Measurements from ENCODE around the gene MYO16. TPM values are rescaled to one million over a fixed set of nuclear protein-coding genes. Genes with fewer than 3 reads are reported as not detected.

MYO16 gene
- total RNA-seq, 1 donor from 2014 or later: 0.23 TPM

GRCh38 chr13:108924134-108924533, 294.7 kb downstream of the MYO16 start:
- DNase-seq (ENCODE audit: extremely low read depth, low read depth, low spot score): no peak

GRCh38 chr13:108924541-108924940, 295.1 kb downstream of the MYO16 start:
- DNase-seq (ENCODE audit: extremely low read depth, low read depth, low spot score): no peak

- no peak for DNase-seq (ENCODE audit: extremely low read depth, low read depth, low spot score)
Observed at GRCh38 chr13:108925070-108925469, 295.7 kb downstream of the MYO16 start.

GRCh38 chr13:108926862-108927261, 297.5 kb downstream of the MYO16 start:
- DNase-seq (ENCODE audit: extremely low read depth, low read depth, low spot score): no peak

- no peak for DNase-seq (ENCODE audit: extremely low read depth, low read depth, low spot score)
Observed at GRCh38 chr13:108927615-108928014, 298.2 kb downstream of the MYO16 start.

GRCh38 chr13:108929532-108930206, 300.3 kb downstream of the MYO16 start:
- DNase-seq (ENCODE audit: extremely low read depth, low read depth, low spot score): no peak

- DNase-seq (ENCODE audit: extremely low read depth, low read depth, low spot score): no peak
Observed at GRCh38 chr13:108932196-108932595, 302.8 kb downstream of the MYO16 start.

- no peak for DNase-seq (ENCODE audit: extremely low read depth, low read depth, low spot score)
Observed at GRCh38 chr13:108933061-108933460, 303.6 kb downstream of the MYO16 start.

GRCh38 chr13:108938155-108938554, 308.7 kb downstream of the MYO16 start:
- DNase-seq (ENCODE audit: extremely low read depth, low read depth, low spot score): no peak

- DNase-seq (ENCODE audit: extremely low read depth, low read depth, low spot score): no peak
Observed at GRCh38 chr13:108940121-108940520, 310.7 kb downstream of the MYO16 start.

GRCh38 chr13:108943842-108944241, 314.4 kb downstream of the MYO16 start:
- DNase-seq (ENCODE audit: extremely low read depth, low read depth, low spot score): no peak

GRCh38 chr13:108944760-108945159, 315.3 kb downstream of the MYO16 start:
- DNase-seq (ENCODE audit: extremely low read depth, low read depth, low spot score): no peak

- no peak for DNase-seq (ENCODE audit: extremely low read depth, low read depth, low spot score)
Observed at GRCh38 chr13:108947551-108948030, 318.2 kb downstream of the MYO16 start.

- no peak for DNase-seq (ENCODE audit: extremely low read depth, low read depth, low spot score)
Observed at GRCh38 chr13:108948251-108948671, 318.9 kb downstream of the MYO16 start.

GRCh38 chr13:108950333-108951010, 321.1 kb downstream of the MYO16 start:
- no peak for DNase-seq (ENCODE audit: extremely low read depth, low read depth, low spot score)

- DNase-seq (ENCODE audit: extremely low read depth, low read depth, low spot score): no peak
Observed at GRCh38 chr13:108955741-108956140, 326.3 kb downstream of the MYO16 start.

- DNase-seq (ENCODE audit: extremely low read depth, low read depth, low spot score): no peak
Observed at GRCh38 chr13:108957369-108958012, 328.1 kb downstream of the MYO16 start.

- DNase-seq (ENCODE audit: extremely low read depth, low read depth, low spot score): no peak
Observed at GRCh38 chr13:108958013-108958376, 328.6 kb downstream of the MYO16 start.

- no peak for DNase-seq (ENCODE audit: extremely low read depth, low read depth, low spot score)
Observed at GRCh38 chr13:108959234-108959633, 329.8 kb downstream of the MYO16 start.

GRCh38 chr13:108960006-108960405, 330.6 kb downstream of the MYO16 start:
- no peak for DNase-seq (ENCODE audit: extremely low read depth, low read depth, low spot score)

GRCh38 chr13:108961542-108962125, 332.2 kb downstream of the MYO16 start:
- DNase-seq (ENCODE audit: extremely low read depth, low read depth, low spot score): peak; percentile 39

Data from glomerular endothelial cell (primary cell).